ENCODE data around the gene DIAPH2.

DIAPH2 gene

GRCh38 chrX:97309487-97310116 is 625.0 kb downstream of the DIAPH2 start:
- no peak for DNase-seq (ENCODE audit: low spot score)

GRCh38 chrX:97310373-97310772 is 625.7 kb downstream of the DIAPH2 start:
- DNase-seq (ENCODE audit: low spot score) = no peak

GRCh38 chrX:97311066-97311778 is 626.6 kb downstream of the DIAPH2 start:
- no peak for DNase-seq (ENCODE audit: low spot score)

GRCh38 chrX:97314345-97314744 is 629.7 kb downstream of the DIAPH2 start:
- DNase-seq (ENCODE audit: low spot score) = no peak

GRCh38 chrX:97315939-97316338 is 631.3 kb downstream of the DIAPH2 start:
- no peak for DNase-seq (ENCODE audit: low spot score)

- no peak for DNase-seq (ENCODE audit: low spot score)
Measured at GRCh38 chrX:97320305-97320704, 635.7 kb downstream of the DIAPH2 start.

GRCh38 chrX:97322401-97322800 is 637.8 kb downstream of the DIAPH2 start:
- DNase-seq (ENCODE audit: low spot score) = no peak

GRCh38 chrX:97326456-97326855 is 641.8 kb downstream of the DIAPH2 start:
- DNase-seq (ENCODE audit: low spot score) = no peak

GRCh38 chrX:97328853-97329390 is 644.3 kb downstream of the DIAPH2 start:
- no peak for DNase-seq (ENCODE audit: low spot score)

- DNase-seq (ENCODE audit: low spot score) = no peak
Measured at GRCh38 chrX:97330151-97330550, 645.5 kb downstream of the DIAPH2 start.

GRCh38 chrX:97332963-97333362 is 648.3 kb downstream of the DIAPH2 start:
- no peak for DNase-seq (ENCODE audit: low spot score)

GRCh38 chrX:97334850-97335249 is 650.2 kb downstream of the DIAPH2 start:
- DNase-seq (ENCODE audit: low spot score) = no peak

GRCh38 chrX:97344724-97345123 is 660.1 kb downstream of the DIAPH2 start:
- DNase-seq (ENCODE audit: low spot score) = no peak

- no peak for DNase-seq (ENCODE audit: low spot score)
Measured at GRCh38 chrX:97358941-97359340, 674.3 kb downstream of the DIAPH2 start.

- DNase-seq (ENCODE audit: low spot score) = no peak
Measured at GRCh38 chrX:97363843-97364242, 679.2 kb downstream of the DIAPH2 start.

GRCh38 chrX:97366237-97366636 is 681.6 kb downstream of the DIAPH2 start:
- DNase-seq (ENCODE audit: low spot score) = no peak

- no peak for DNase-seq (ENCODE audit: low spot score)
Measured at GRCh38 chrX:97367125-97367524, 682.5 kb downstream of the DIAPH2 start.

GRCh38 chrX:97369947-97370346 is 685.3 kb downstream of the DIAPH2 start:
- no peak for DNase-seq (ENCODE audit: low spot score)

- no peak for DNase-seq (ENCODE audit: low spot score)
Measured at GRCh38 chrX:97372001-97372766, 687.5 kb downstream of the DIAPH2 start.

GRCh38 chrX:97374266-97374665 is 689.6 kb downstream of the DIAPH2 start:
- DNase-seq (ENCODE audit: low spot score) = no peak

- DNase-seq (ENCODE audit: low spot score) = no peak
Measured at GRCh38 chrX:97380200-97380599, 695.6 kb downstream of the DIAPH2 start.

- DNase-seq (ENCODE audit: low spot score) = no peak
Measured at GRCh38 chrX:97384685-97385084, 700.0 kb downstream of the DIAPH2 start.

- DNase-seq (ENCODE audit: low spot score) = no peak
Measured at GRCh38 chrX:97387004-97387403, 702.4 kb downstream of the DIAPH2 start.
